BLaER1 (cell line): ENCODE measurements around the gene DBNL.

ENCODE experiments used
- H3K27ac ChIP-seq: shearing (Covaris generic); formaldehyde crosslinking; 2 replicates; pipeline ENCODE4 v1.8.1; 2022
- H3K27me3 ChIP-seq: shearing (Covaris generic); formaldehyde crosslinking; 2 replicates; pipeline ENCODE4 v1.8.1; 2022
- H3K36me3 ChIP-seq: shearing (Covaris generic); formaldehyde crosslinking; 2 replicates; pipeline ENCODE4 v1.8.1; 2022
- H3K4me1 ChIP-seq: shearing (Covaris generic); formaldehyde crosslinking; 2 replicates; pipeline ENCODE4 v1.8.1; 2022
- H3K4me2 ChIP-seq: shearing (Covaris generic); formaldehyde crosslinking; 2 replicates; pipeline ENCODE4 v1.8.1; 2022
- H3K4me3 ChIP-seq: shearing (Covaris generic); formaldehyde crosslinking; 2 replicates; pipeline ENCODE4 v1.8.1; 2022
- H3K9ac ChIP-seq: shearing (Covaris generic); formaldehyde crosslinking; 2 replicates; pipeline ENCODE4 v1.8.1; 2022
- H3K9me3 ChIP-seq: shearing (Covaris generic); formaldehyde crosslinking; 2 replicates; pipeline ENCODE4 v1.8.1; 2022
- H4K20me1 ChIP-seq: shearing (Covaris generic); formaldehyde crosslinking; 2 replicates; pipeline ENCODE4 v1.8.1; 2022
- Cebpa-rat ChIP-seq: shearing (Covaris generic); IDR thresholded peaks from 2 replicates; pipeline ENCODE4 v1.8.1; 2022

Gene DBNL

GRCh38 chr7:44099669-44100068, 55.2 kb downstream of the DBNL start:
- Histone ChIP-seq H3K27me3 (no peaks in the 10 kb centered on the region), H3K9ac (peak overlapping the region; percentile 80), H3K9me3 (no peaks in the 10 kb centered on the region), H3K4me3 (no peak overlapping the region), H3K27ac (peak overlapping the region; percentile 99), H3K36me3 (no peaks in the 10 kb centered on the region), H3K4me2 (peak overlapping the region; percentile 76), H4K20me1 (peaks cover under 1% of the 10 kb centered on the region; the same call in 1 of the 2 replicates), H3K4me1 (peaks cover 92% of the 10 kb centered on the region)
- no peak for TF ChIP-seq Cebpa-rat

DNA sequence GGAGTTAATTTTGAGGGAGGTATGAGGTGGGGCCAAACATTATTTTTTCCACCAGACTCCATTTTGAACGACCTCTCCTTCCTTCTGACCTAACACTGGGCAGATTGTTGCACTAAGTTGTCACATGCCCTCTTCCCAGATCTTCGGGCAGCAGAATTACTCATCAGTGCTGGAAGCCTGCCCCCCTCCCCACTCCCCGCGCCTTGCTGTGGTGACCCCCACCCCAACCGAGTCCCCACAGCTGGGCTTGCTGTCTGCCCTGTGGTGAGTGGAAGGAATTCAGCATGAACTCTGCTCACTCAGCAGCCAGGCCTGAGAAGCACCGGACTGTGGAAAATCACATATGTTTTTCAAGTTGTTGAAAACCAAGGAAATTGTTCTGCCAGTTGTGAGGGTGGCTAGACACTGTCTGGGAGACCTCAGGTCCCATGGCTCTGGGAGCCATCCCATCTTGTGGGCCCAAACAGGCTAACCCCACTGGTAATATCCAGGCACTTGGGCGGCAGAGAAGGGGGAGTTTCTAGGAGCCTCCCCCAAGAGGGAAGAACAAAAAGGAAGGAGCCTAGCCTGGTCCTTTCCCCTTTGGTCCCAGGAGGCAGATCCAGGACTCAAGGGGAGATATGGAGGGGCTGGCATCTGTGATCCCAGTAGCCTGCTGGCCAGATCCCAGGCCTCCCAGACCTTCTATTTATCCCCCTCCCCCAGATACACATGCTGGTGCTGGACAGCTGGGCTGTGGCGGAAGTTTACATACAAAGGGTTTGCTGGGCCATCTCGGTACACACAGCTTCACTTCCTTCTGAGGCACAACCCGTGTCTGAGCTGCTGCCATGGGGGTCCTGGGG, 56.2 kb downstream of the DBNL start:
- Histone ChIP-seq H3K9me3 (no peaks in the 10 kb centered on the region), H3K27ac (peak overlapping the region; percentile 99), H4K20me1 (peaks cover 11% of the 10 kb centered on the region), H3K4me2 (peak overlapping the region; percentile 76), H3K36me3 (peaks cover 4% of the 10 kb centered on the region; the same call in 1 of the 2 replicates), H3K4me1 (peaks cover 88% of the 10 kb centered on the region), H3K27me3 (no peaks in the 10 kb centered on the region), H3K9ac (peak overlapping the region; percentile 80), H3K4me3 (peak overlapping the region; percentile 54)
- TF ChIP-seq Cebpa-rat, result no peak

GRCh38 chr7:44101303-44101965, 56.9 kb downstream of the DBNL start:
- Histone ChIP-seq H3K27me3 (no peaks in the 10 kb centered on the region), H3K27ac (peak overlapping the region; percentile 99), H3K9ac (peak overlapping the region; percentile 80), H3K4me1 (peaks cover 88% of the 10 kb centered on the region), H3K36me3 (peaks cover 12% of the 10 kb centered on the region), H3K4me3 (peak overlapping the region; percentile 54), H4K20me1 (peaks cover 18% of the 10 kb centered on the region), H3K4me2 (peak overlapping the region; percentile 76), H3K9me3 (no peaks in the 10 kb centered on the region)
- TF ChIP-seq Cebpa-rat, result no peak

DNA sequence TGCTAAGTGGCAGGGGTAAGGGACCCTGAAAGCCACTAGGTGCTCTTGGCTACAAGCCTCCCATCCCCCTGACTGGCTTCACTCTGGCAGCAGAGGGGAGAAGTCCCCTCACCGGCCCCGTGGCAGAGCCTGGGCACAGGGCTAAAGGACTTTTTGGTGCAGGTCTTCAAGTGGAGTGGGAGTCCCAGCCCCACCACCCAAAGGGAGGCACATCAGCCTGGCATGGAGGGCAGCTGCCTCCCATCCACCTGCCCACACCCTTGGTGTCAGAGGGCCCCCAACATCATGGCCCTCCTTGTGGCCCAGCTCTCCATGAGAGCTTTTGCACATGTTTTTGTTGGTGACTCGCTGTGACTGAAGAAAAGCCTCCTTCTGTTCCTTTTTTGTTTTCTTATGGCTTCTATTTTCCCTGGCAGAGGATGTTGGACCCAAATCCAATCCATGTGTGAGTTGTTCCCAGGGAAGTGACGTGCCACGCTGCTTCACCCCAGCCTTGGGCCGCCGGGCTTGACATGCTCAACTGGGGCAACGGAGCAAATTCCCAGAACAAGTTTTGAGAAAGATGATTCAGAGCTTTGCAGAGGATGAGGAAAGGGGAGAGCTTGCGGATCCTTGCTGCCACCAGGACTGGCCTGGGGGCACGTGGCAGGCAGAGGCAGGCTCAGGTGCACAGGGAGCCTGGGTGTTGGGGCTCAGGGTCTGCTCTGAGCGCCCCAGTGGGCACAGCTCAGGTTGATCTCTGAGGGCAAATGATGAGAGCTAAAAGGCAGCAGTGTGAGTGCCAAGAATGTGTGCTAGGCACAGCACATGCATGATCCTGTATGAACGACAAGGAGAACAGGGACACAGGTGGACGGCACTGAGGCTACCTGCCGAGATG, 57.7 kb downstream of the DBNL start:
- Histone ChIP-seq H3K4me2 (peak overlapping the region; percentile 76), H3K9me3 (no peaks in the 10 kb centered on the region), H3K4me3 (peak overlapping the region; percentile 81), H4K20me1 (peaks cover 26% of the 10 kb centered on the region), H3K9ac (peak overlapping the region; percentile 80), H3K27ac (peak overlapping the region; percentile 99), H3K36me3 (peaks cover 20% of the 10 kb centered on the region), H3K27me3 (no peaks in the 10 kb centered on the region), H3K4me1 (peaks cover 88% of the 10 kb centered on the region)
- TF ChIP-seq Cebpa-rat, result no peak

DNA sequence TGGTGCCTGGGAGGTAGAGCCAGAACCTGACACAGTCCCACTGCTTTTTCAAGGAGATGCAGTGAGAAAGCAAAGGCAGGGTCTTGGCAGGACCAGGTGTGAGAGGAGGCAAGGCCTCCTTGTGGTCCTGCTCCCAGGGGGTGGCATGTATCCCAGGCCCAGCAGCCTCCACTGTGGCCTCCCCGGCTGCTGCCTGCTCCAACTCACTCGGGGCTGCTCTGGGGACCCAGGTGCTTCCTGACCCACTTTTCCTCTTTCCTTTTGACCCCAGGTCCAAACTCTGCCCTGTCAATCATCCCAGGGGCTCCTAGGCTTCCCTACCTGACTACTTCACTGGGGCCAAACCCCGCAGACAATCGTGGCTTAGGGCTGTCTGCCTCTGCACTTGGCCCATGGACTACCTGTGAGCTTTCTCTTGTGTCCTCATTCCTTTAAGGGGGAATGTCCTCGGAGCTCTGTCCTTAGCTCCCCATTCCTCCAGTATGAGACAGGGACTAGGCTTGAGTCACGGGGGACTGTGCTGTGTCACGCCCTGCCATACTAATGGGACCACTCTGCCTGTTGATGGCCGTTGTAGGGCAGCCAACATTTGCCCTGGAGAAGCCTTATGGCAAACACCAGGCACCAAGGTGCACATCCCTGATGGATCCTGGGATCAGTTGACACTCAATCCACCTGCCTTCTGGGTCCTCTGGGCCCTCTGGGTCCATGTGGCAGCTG, 58.5 kb downstream of the DBNL start:
- H3K27ac ChIP-seq, result peak overlapping the region; percentile 99
- peaks cover 88% of the 10 kb centered on the region for H3K4me1 ChIP-seq
- peak overlapping the region; percentile 81 for H3K4me3 ChIP-seq

GRCh38 chr7:44103566-44103922, 59.0 kb downstream of the DBNL start:
- H3K4me2 ChIP-seq, result peak overlapping the region; percentile 76
- no peak for TF ChIP-seq Cebpa-rat
- H3K9me3 ChIP-seq, result no peaks in the 10 kb centered on the region
- peak overlapping the region; percentile 99 for H3K27ac ChIP-seq
- peaks cover 39% of the 10 kb centered on the region for H4K20me1 ChIP-seq
- peak overlapping the region; percentile 80 for H3K9ac ChIP-seq
- H3K4me3 ChIP-seq, result peak overlapping the region; percentile 81
- peaks cover 33% of the 10 kb centered on the region for H3K36me3 ChIP-seq
- no peaks in the 10 kb centered on the region for H3K27me3 ChIP-seq
- H3K4me1 ChIP-seq, result peaks cover 88% of the 10 kb centered on the region

More for the DNA sequence above, 58.5 kb downstream of the DBNL start:
- TF ChIP-seq Cebpa-rat, result no peak
- H3K4me2 ChIP-seq, result peak overlapping the region; percentile 76
- peaks cover 34% of the 10 kb centered on the region for H4K20me1 ChIP-seq
- H3K36me3 ChIP-seq, result peaks cover 28% of the 10 kb centered on the region
- H3K27me3 ChIP-seq, result no peaks in the 10 kb centered on the region
- H3K9ac ChIP-seq, result peak overlapping the region; percentile 80
- H3K9me3 ChIP-seq, result no peaks in the 10 kb centered on the region

- H3K4me3 ChIP-seq, result peak within 1 kb of the TSS; percentile 81
- H3K27me3 ChIP-seq, result no peaks in the 10 kb centered on the region
- H3K4me2 ChIP-seq, result peak within 1 kb of the TSS; percentile 98
- peaks cover 46% of the 10 kb centered on the region for H4K20me1 ChIP-seq
- H3K36me3 ChIP-seq, result peaks cover 40% of the 10 kb centered on the region
- H3K9me3 ChIP-seq, result no peaks in the 10 kb centered on the region
- H3K9ac ChIP-seq, result peak within 1 kb of the TSS; percentile 89
- TF ChIP-seq Cebpa-rat, result no peak
- peaks cover 85% of the 10 kb centered on the region for H3K4me1 ChIP-seq
- peak within 1 kb of the TSS; percentile 99 for H3K27ac ChIP-seq
Measured at GRCh38 chr7:44103923-44104859, 59.7 kb downstream of the DBNL start, which contains the start of gene AEBP1. AEBP1 (plus strand) TSS chr7:44104345; CDS start chr7:44104666, 321 bp downstream.
